ENCODE results near the gene OPCML. TPM values are rescaled to one million over a fixed set of nuclear protein-coding genes. Genes with fewer than 3 reads are reported as not detected.

Gene OPCML
- total RNA-seq, 1 experiment from 2014 or later: not detected

GRCh38 chr11:133524488-133524887 lies 7.8 kb downstream of the OPCML start:
- H3K4me3 ChIP-seq (ENCODE audit: low read depth in 2 of 2, low read length in 2 of 2): no peak overlapping the region
- H3K36me3 ChIP-seq (ENCODE audit: control insufficient read depth, insufficient read depth, low read length): no peaks in the 10 kb centered on the region
- peaks cover 3% of the 10 kb centered on the region; the same call in 1 of the 2 replicates for H3K27me3 ChIP-seq (ENCODE audit: control insufficient read depth, insufficient read depth, low read length)
- in situ Hi-C loops (cut with HindIII; ENCODE audit: low pct_unique_long_range_greater_than_20kb, low sequenced_read_pairs) (no loop called here), intact Hi-C loops (cut with micrococcal nuclease; ENCODE audit: unreplicated experiment) (no loop called here)
- BruUV-seq (replicated peaks): no TSS peak
- H3K9me3 ChIP-seq (ENCODE audit: control insufficient read depth, insufficient read depth, low read depth, low read length): no peaks in the 10 kb centered on the region
- CTCF ChIA-PET: no interaction called here
- TF ChIP-seq POLR2AphosphoS5 (IDR thresholded peaks at IDR 0.05; ENCODE audit: low read depth, low read length) (no peak), CTCF (IDR thresholded peaks at IDR 0.05) (no peak), REST (IDR thresholded peaks at IDR 0.05; ENCODE audit: insufficient read depth in 1 of 2, low read depth in 2 of 2, low read length in 1 of 2) (no peak), SIN3A (IDR thresholded peaks at IDR 0.05; ENCODE audit: borderline replicate concordance, insufficient read depth, low read depth, low read length) (no peak), TCF7L2 (IDR thresholded peaks at IDR 0.05; ENCODE audit: low read depth, low read length) (no peak)
- DNase-seq (ENCODE audit: low read depth, low spot score) (no peak), ATAC-seq (no peak)
- no peaks in the 10 kb centered on the region for H3K4me1 ChIP-seq (ENCODE audit: control insufficient read depth, insufficient read depth, low read length)
- POLR2A ChIA-PET: no interaction called here
- H3K27ac ChIP-seq (ENCODE audit: low read length): no peak overlapping the region

- no peak overlapping the region for H3K4me3 ChIP-seq (ENCODE audit: low read depth in 2 of 2, low read length in 2 of 2)
- ATAC-seq (no peak), DNase-seq (ENCODE audit: low read depth, low spot score) (no peak)
- no peak for TF ChIP-seq TCF7L2 (IDR thresholded peaks at IDR 0.05; ENCODE audit: low read depth, low read length)
- no peak for TF ChIP-seq REST (IDR thresholded peaks at IDR 0.05; ENCODE audit: insufficient read depth in 1 of 2, low read depth in 2 of 2, low read length in 1 of 2)
- ChIA-PET POLR2A (no interaction called here), CTCF (no interaction called here)
- H3K36me3 ChIP-seq (ENCODE audit: control insufficient read depth, insufficient read depth, low read length): no peaks in the 10 kb centered on the region
- in situ Hi-C loops (cut with HindIII; ENCODE audit: low pct_unique_long_range_greater_than_20kb, low sequenced_read_pairs) (no loop called here), intact Hi-C loops (cut with micrococcal nuclease; ENCODE audit: unreplicated experiment) (no loop called here)
- H3K9me3 ChIP-seq (ENCODE audit: control insufficient read depth, insufficient read depth, low read depth, low read length): no peaks in the 10 kb centered on the region
- no peaks in the 10 kb centered on the region for H3K4me1 ChIP-seq (ENCODE audit: control insufficient read depth, insufficient read depth, low read length)
- H3K27ac ChIP-seq (ENCODE audit: low read length): no peak overlapping the region
- BruUV-seq (replicated peaks): no TSS peak
- no peaks in the 10 kb centered on the region; the same call in 1 of the 2 replicates for H3K27me3 ChIP-seq (ENCODE audit: control insufficient read depth, insufficient read depth, low read length)
Observed at GRCh38 chr11:133522344-133522743, 10.0 kb downstream of the OPCML start.
